ENCODE data around the gene UNC13C.

DNA sequence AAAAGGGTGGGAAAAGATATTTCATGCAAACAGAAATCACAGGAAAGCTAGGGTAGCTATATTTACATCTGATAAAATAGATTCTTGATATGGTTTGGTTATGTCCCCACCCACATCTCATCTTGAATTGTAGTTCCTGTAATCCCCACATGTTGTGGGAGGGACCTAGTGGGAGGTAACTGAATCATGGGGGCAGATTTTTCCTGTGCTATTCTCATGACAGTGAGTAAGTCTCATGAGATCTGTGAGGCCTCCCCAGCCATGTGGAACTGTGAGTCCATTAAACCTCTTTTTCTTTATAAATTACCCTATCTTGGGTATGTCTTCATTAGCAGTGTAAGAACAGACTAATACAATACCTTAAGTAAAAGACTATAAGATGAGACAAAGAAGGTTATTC lies 660.4 kb downstream of the UNC13C start:
- TF ChIP-seq, protein P1, sequence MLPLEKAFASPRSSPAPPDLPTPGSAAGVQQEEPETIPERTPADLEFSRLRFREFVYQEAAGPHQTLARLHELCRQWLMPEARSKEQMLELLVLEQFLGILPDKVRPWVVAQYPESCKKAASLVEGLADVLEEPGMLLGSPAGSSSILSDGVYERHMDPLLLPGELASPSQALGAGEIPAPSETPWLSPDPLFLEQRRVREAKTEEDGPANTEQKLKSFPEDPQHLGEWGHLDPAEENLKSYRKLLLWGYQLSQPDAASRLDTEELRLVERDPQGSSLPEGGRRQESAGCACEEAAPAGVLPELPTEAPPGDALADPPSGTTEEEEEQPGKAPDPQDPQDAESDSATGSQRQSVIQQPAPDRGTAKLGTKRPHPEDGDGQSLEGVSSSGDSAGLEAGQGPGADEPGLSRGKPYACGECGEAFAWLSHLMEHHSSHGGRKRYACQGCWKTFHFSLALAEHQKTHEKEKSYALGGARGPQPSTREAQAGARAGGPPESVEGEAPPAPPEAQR (tag by site-specific recombination; IDR thresholded peaks at IDR 0.05): no peak
- TF ChIP-seq, protein P2, sequence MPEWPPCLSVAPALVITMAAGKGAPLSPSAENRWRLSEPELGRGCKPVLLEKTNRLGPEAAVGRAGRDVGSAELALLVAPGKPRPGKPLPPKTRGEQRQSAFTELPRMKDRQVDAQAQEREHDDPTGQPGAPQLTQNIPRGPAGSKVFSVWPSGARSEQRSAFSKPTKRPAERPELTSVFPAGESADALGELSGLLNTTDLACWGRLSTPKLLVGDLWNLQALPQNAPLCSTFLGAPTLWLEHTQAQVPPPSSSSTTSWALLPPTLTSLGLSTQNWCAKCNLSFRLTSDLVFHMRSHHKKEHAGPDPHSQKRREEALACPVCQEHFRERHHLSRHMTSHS (tag by site-specific recombination; IDR thresholded peaks at IDR 0.05): no peak
- TF ChIP-seq, protein P3, sequence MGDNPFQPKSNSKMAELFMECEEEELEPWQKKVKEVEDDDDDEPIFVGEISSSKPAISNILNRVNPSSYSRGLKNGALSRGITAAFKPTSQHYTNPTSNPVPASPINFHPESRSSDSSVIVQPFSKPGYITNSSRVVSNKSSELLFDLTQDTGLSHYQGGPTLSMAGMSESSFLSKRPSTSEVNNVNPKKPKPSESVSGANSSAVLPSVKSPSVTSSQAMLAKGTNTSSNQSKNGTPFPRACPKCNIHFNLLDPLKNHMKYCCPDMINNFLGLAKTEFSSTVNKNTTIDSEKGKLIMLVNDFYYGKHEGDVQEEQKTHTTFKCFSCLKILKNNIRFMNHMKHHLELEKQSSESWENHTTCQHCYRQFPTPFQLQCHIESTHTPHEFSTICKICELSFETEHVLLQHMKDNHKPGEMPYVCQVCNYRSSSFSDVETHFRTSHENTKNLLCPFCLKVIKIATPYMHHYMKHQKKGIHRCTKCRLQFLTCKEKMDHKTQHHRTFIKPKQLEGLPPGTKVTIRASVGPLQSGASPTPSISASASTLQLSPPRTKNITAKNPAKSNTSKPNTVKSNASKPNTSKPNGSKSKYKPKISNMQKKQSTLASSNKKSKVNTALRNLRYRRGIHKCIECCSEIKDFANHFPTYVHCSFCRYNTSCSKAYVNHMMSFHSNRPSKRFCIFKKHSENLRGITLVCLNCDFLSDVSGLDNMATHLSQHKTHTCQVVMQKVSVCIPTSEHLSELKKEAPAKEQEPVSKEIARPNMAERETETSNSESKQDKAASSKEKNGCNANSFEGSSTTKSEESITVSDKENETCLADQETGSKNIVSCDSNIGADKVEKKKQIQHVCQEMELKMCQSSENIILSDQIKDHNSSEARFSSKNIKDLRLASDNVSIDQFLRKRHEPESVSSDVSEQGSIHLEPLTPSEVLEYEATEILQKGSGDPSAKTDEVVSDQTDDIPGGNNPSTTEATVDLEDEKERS (tag by site-specific recombination; IDR thresholded peaks at IDR 0.05): no peak
- TF ChIP-seq, protein P4, sequence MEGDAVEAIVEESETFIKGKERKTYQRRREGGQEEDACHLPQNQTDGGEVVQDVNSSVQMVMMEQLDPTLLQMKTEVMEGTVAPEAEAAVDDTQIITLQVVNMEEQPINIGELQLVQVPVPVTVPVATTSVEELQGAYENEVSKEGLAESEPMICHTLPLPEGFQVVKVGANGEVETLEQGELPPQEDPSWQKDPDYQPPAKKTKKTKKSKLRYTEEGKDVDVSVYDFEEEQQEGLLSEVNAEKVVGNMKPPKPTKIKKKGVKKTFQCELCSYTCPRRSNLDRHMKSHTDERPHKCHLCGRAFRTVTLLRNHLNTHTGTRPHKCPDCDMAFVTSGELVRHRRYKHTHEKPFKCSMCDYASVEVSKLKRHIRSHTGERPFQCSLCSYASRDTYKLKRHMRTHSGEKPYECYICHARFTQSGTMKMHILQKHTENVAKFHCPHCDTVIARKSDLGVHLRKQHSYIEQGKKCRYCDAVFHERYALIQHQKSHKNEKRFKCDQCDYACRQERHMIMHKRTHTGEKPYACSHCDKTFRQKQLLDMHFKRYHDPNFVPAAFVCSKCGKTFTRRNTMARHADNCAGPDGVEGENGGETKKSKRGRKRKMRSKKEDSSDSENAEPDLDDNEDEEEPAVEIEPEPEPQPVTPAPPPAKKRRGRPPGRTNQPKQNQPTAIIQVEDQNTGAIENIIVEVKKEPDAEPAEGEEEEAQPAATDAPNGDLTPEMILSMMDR (tag by site-specific recombination; IDR thresholded peaks at IDR 0.05): no peak
- TF ChIP-seq YY1 (tag by site-specific recombination; IDR thresholded peaks at IDR 0.05): no peak
- TF ChIP-seq ZNF785 (tag by site-specific recombination; IDR thresholded peaks at IDR 0.05): no peak
- TF ChIP-seq ZNF510 (tag by site-specific recombination; IDR thresholded peaks at IDR 0.05; ENCODE audit: insufficient replicate concordance): no peak
- no peak for TF ChIP-seq ZNF660 (tag by site-specific recombination; IDR thresholded peaks at IDR 0.05)
- no peak for TF ChIP-seq OVOL3 (tag by site-specific recombination; IDR thresholded peaks at IDR 0.05)

Measured in HEK293 (cell line).